ENCODE results near the gene ENTREP3.
"Not testable (repeated sequence)": the region's sequence is repeated elsewhere in the genome, so short reads cannot be mapped to it uniquely, and the experiment has no call there.

Gene ENTREP3

GRCh38 chr1:155293086-155293749 lies 37.9 kb upstream of the ENTREP3 start:
- no peaks in the 10 kb centered on the region for H3K79me2 ChIP-seq (ENCODE audit: control insufficient read depth, insufficient read depth, low read length, unreplicated experiment)

GRCh38 chr1:155291006-155291405 lies 35.7 kb upstream of the ENTREP3 start:
- H3K36me3 ChIP-seq (ENCODE audit: insufficient read depth, low read length); H3K4me1 ChIP-seq (ENCODE audit: control insufficient read depth, insufficient read depth, low read length, unreplicated experiment); H2AFZ ChIP-seq (ENCODE audit: low read length, unreplicated experiment); H3K27ac ChIP-seq (ENCODE audit: low read depth, low read length); H3K4me3 ChIP-seq (ENCODE audit: low read depth, low read length); H3K79me2 ChIP-seq (ENCODE audit: control insufficient read depth, insufficient read depth, low read length, unreplicated experiment): not testable (repeated sequence)
- peaks cover 39% of the 10 kb centered on the region for H3K27me3 ChIP-seq (ENCODE audit: insufficient read depth, low read length)

More at GRCh38 chr1:155293086-155293749, 37.9 kb upstream of the ENTREP3 start:
- H3K27ac ChIP-seq (ENCODE audit: low read depth, low read length): no peak overlapping the region
- H3K4me3 ChIP-seq (ENCODE audit: low read depth, low read length): no peak overlapping the region
- no peaks in the 10 kb centered on the region for H3K36me3 ChIP-seq (ENCODE audit: insufficient read depth, low read length)
- H2AFZ ChIP-seq (ENCODE audit: low read length, unreplicated experiment): no peak overlapping the region
- H3K27me3 ChIP-seq (ENCODE audit: insufficient read depth, low read length): peaks cover 56% of the 10 kb centered on the region
- no peaks in the 10 kb centered on the region for H3K4me1 ChIP-seq (ENCODE audit: control insufficient read depth, insufficient read depth, low read length, unreplicated experiment)

GRCh38 chr1:155287987-155288543 lies 32.8 kb upstream of the ENTREP3 start:
- H2AFZ ChIP-seq (ENCODE audit: low read length, unreplicated experiment): no peak overlapping the region
- no peak overlapping the region for H3K27ac ChIP-seq (ENCODE audit: low read depth, low read length)

GRCh38 chr1:155286544-155286943 lies 31.3 kb upstream of the ENTREP3 start:
- Histone ChIP-seq H3K4me3 (ENCODE audit: low read depth, low read length) (no peak overlapping the region), H3K27me3 (ENCODE audit: insufficient read depth, low read length) (0 out of 2 replicates have a peak, but pooled peaks cover 3% of the 10 kb centered on the region), H3K79me2 (ENCODE audit: control insufficient read depth, insufficient read depth, low read length, unreplicated experiment) (no peaks in the 10 kb centered on the region), H2AFZ (ENCODE audit: low read length, unreplicated experiment) (no peak overlapping the region), H3K36me3 (ENCODE audit: insufficient read depth, low read length) (no peaks in the 10 kb centered on the region), H3K4me1 (ENCODE audit: control insufficient read depth, insufficient read depth, low read length, unreplicated experiment) (no peaks in the 10 kb centered on the region), H3K27ac (ENCODE audit: low read depth, low read length) (no peak overlapping the region)

More at GRCh38 chr1:155287987-155288543, 32.8 kb upstream of the ENTREP3 start:
- Histone ChIP-seq H3K79me2 (ENCODE audit: control insufficient read depth, insufficient read depth, low read length, unreplicated experiment) (no peaks in the 10 kb centered on the region), H3K36me3 (ENCODE audit: insufficient read depth, low read length) (no peaks in the 10 kb centered on the region), H3K4me3 (ENCODE audit: low read depth, low read length) (no peak overlapping the region), H3K4me1 (ENCODE audit: control insufficient read depth, insufficient read depth, low read length, unreplicated experiment) (no peaks in the 10 kb centered on the region), H3K27me3 (ENCODE audit: insufficient read depth, low read length) (peaks cover 10% of the 10 kb centered on the region)

- 0 out of 2 replicates have a peak, but pooled peaks cover 3% of the 10 kb centered on the region for H3K27me3 ChIP-seq (ENCODE audit: insufficient read depth, low read length)
- no peak overlapping the region for H3K27ac ChIP-seq (ENCODE audit: low read depth, low read length)
- no peaks in the 10 kb centered on the region for H3K79me2 ChIP-seq (ENCODE audit: control insufficient read depth, insufficient read depth, low read length, unreplicated experiment)
- H2AFZ ChIP-seq (ENCODE audit: low read length, unreplicated experiment): no peak overlapping the region
- H3K4me1 ChIP-seq (ENCODE audit: control insufficient read depth, insufficient read depth, low read length, unreplicated experiment): no peaks in the 10 kb centered on the region
- no peak overlapping the region for H3K4me3 ChIP-seq (ENCODE audit: low read depth, low read length)
- H3K36me3 ChIP-seq (ENCODE audit: insufficient read depth, low read length): no peaks in the 10 kb centered on the region
Observed at GRCh38 chr1:155285631-155286044, 30.4 kb upstream of the ENTREP3 start.

GRCh38 chr1:155285063-155285462 lies 29.8 kb upstream of the ENTREP3 start:
- H3K79me2 ChIP-seq (ENCODE audit: control insufficient read depth, insufficient read depth, low read length, unreplicated experiment): no peaks in the 10 kb centered on the region
- no peaks in the 10 kb centered on the region for H3K36me3 ChIP-seq (ENCODE audit: insufficient read depth, low read length)
- no peaks in the 10 kb centered on the region for H3K4me1 ChIP-seq (ENCODE audit: control insufficient read depth, insufficient read depth, low read length, unreplicated experiment)
- H3K27ac ChIP-seq (ENCODE audit: low read depth, low read length): no peak overlapping the region
- no peak overlapping the region for H2AFZ ChIP-seq (ENCODE audit: low read length, unreplicated experiment)
- 0 out of 2 replicates have a peak, but pooled peaks cover 2% of the 10 kb centered on the region for H3K27me3 ChIP-seq (ENCODE audit: insufficient read depth, low read length)
- no peak overlapping the region for H3K4me3 ChIP-seq (ENCODE audit: low read depth, low read length)

GRCh38 chr1:155284476-155284875 lies 29.2 kb upstream of the ENTREP3 start:
- no peaks in the 10 kb centered on the region for H3K4me1 ChIP-seq (ENCODE audit: control insufficient read depth, insufficient read depth, low read length, unreplicated experiment)
- no peak overlapping the region for H3K4me3 ChIP-seq (ENCODE audit: low read depth, low read length)
- no peak overlapping the region for H3K27ac ChIP-seq (ENCODE audit: low read depth, low read length)
- no peaks in the 10 kb centered on the region for H3K27me3 ChIP-seq (ENCODE audit: insufficient read depth, low read length)
- no peaks in the 10 kb centered on the region for H3K36me3 ChIP-seq (ENCODE audit: insufficient read depth, low read length)
- no peak overlapping the region for H2AFZ ChIP-seq (ENCODE audit: low read length, unreplicated experiment)
- H3K79me2 ChIP-seq (ENCODE audit: control insufficient read depth, insufficient read depth, low read length, unreplicated experiment): no peaks in the 10 kb centered on the region

- H3K27me3 ChIP-seq (ENCODE audit: insufficient read depth, low read length): no peaks in the 10 kb centered on the region
- no peak overlapping the region for H3K27ac ChIP-seq (ENCODE audit: low read depth, low read length)
- no peak overlapping the region for H3K4me3 ChIP-seq (ENCODE audit: low read depth, low read length)
- H3K79me2 ChIP-seq (ENCODE audit: control insufficient read depth, insufficient read depth, low read length, unreplicated experiment): no peaks in the 10 kb centered on the region
- peaks cover 5% of the 10 kb centered on the region for H3K4me1 ChIP-seq (ENCODE audit: control insufficient read depth, insufficient read depth, low read length, unreplicated experiment)
- H2AFZ ChIP-seq (ENCODE audit: low read length, unreplicated experiment): no peak overlapping the region
- no peaks in the 10 kb centered on the region for H3K36me3 ChIP-seq (ENCODE audit: insufficient read depth, low read length)
Observed at GRCh38 chr1:155282488-155283091, 27.3 kb upstream of the ENTREP3 start.

GRCh38 chr1:155279268-155279667 lies 24.0 kb upstream of the ENTREP3 start:
- no peak overlapping the region for H3K27ac ChIP-seq (ENCODE audit: low read depth, low read length)
- H3K79me2 ChIP-seq (ENCODE audit: control insufficient read depth, insufficient read depth, low read length, unreplicated experiment): no peaks in the 10 kb centered on the region
- no peaks in the 10 kb centered on the region for H3K27me3 ChIP-seq (ENCODE audit: insufficient read depth, low read length)
- no peaks in the 10 kb centered on the region for H3K36me3 ChIP-seq (ENCODE audit: insufficient read depth, low read length)
- H3K4me1 ChIP-seq (ENCODE audit: control insufficient read depth, insufficient read depth, low read length, unreplicated experiment): peaks cover 9% of the 10 kb centered on the region
- H2AFZ ChIP-seq (ENCODE audit: low read length, unreplicated experiment): no peak overlapping the region
- no peak overlapping the region for H3K4me3 ChIP-seq (ENCODE audit: low read depth, low read length)

GRCh38 chr1:155278689-155279160 lies 23.4 kb upstream of the ENTREP3 start:
- no peak overlapping the region for H3K4me3 ChIP-seq (ENCODE audit: low read depth, low read length)
- no peaks in the 10 kb centered on the region for H3K27me3 ChIP-seq (ENCODE audit: insufficient read depth, low read length)

More at GRCh38 chr1:155278689-155279160, 23.4 kb upstream of the ENTREP3 start:
- Histone ChIP-seq H3K27ac (ENCODE audit: low read depth, low read length) (no peak overlapping the region), H3K36me3 (ENCODE audit: insufficient read depth, low read length) (no peaks in the 10 kb centered on the region), H2AFZ (ENCODE audit: low read length, unreplicated experiment) (no peak overlapping the region), H3K79me2 (ENCODE audit: control insufficient read depth, insufficient read depth, low read length, unreplicated experiment) (no peaks in the 10 kb centered on the region), H3K4me1 (ENCODE audit: control insufficient read depth, insufficient read depth, low read length, unreplicated experiment) (peaks cover 12% of the 10 kb centered on the region)

Data from ACC112 (cell line).